GM18951 (cell line): Measurements from ENCODE around the gene LRMDA.
"Not testable (repeated sequence)": the region's sequence is repeated elsewhere in the genome, so short reads cannot be mapped to it uniquely, and the experiment has no call there.

Experiments
- POLR2A ChIP-seq: IDR thresholded peaks from 4 replicates; pipeline ENCODE4 v1.6.1; 2011; ENCODE audit warnings: mild to moderate bottlenecking; ENCODE audit not compliant: insufficient read length, insufficient read depth; ENCODE audit errors: extremely low read depth
- in situ Hi-C: fragments of 300-500 bp; cut with MboI; formaldehyde crosslinking; loops from one replicate; pipeline ENCODE4 v1.12.0; 2022; ENCODE audit warnings: low sequenced_read_pairs, mixed read lengths, inconsistent platforms; ENCODE audit not compliant: unreplicated experiment

Gene LRMDA

DNA sequence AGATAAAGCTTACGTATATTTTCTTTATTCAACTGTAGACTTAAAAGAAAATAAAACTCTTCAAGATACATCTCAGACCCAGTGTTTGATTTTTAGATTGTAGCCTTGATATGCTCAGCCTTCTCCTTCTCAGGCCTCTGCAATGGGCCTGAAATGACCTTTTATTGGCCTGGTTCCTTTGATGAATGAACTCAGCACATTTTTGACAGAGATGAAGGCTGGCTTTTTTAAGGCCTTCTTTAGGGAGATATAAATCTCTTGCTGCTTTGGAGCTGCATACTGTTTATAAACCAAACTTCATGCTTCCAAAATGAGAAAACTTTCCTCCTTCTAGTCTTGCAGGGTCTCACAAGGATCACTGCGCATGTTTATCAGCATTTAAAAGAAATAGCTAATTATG, 1049.8 kb downstream of the LRMDA start:
- in situ Hi-C loops: no loop called here
- TF ChIP-seq POLR2A: no peak

DNA sequence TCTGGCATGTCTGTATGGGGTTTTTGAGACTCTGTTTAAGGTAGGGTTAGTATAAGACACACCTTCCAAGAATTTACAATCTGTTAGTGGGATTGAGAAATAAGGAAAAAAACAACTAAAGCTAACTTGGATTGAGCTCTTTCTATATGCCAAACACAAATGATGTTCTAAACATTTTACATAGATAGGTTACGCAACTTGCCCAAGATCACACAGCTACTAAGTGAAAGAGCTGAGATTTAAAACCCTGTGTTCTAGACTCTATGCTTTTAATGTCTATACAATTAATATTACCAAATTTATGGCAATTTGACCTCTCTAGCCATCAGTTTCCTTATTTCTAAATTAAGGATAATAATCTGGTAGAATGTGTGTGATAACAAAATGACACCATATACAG, 1056.2 kb downstream of the LRMDA start:
- in situ Hi-C loops: no loop called here
- TF ChIP-seq POLR2A: no peak

DNA sequence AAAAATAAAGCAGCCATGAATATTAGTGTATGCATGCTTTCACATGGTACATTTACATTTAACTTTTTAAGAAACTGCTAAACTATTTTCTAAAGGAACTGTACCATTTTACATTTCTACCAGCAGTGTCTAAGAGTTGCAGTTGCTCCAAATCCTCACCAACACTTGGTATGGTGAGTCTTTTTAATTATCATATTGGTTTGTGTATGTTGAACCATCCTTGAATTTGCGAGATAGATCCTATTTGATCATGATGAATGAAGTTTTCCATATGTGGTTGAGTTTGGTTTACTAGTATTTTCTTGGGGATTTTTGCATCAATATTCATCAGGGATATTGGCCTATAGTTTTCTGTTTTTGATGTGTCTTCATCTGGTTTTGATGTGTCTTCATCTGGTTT, 1057.2 kb downstream of the LRMDA start:
- no peak for TF ChIP-seq POLR2A
- in situ Hi-C loops: no loop called here

DNA sequence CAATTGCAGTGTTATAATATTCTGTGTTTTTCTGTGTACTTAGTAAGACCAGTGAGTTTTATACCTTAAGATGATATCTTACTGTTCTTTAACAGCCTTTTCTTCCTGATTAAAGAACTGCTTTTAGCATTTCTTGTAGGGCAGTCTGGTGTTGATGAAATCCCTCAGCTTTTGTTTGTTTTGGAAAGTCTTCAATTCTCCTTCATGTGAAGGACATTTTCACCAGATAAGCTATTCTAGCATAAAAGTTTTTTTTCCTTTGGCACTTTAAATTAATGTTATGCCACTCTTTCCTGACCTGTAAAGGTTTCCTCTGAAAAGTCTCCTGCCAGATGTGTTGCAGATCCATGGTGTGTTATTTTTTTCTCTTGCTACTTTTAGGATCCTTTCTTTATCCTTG, 1059.8 kb downstream of the LRMDA start:
- in situ Hi-C loops: no loop called here
- no peak for TF ChIP-seq POLR2A

- in situ Hi-C loops: no loop called here
Measured at GRCh38 chr10:76492026-76492425, 1060.6 kb downstream of the LRMDA start.

DNA sequence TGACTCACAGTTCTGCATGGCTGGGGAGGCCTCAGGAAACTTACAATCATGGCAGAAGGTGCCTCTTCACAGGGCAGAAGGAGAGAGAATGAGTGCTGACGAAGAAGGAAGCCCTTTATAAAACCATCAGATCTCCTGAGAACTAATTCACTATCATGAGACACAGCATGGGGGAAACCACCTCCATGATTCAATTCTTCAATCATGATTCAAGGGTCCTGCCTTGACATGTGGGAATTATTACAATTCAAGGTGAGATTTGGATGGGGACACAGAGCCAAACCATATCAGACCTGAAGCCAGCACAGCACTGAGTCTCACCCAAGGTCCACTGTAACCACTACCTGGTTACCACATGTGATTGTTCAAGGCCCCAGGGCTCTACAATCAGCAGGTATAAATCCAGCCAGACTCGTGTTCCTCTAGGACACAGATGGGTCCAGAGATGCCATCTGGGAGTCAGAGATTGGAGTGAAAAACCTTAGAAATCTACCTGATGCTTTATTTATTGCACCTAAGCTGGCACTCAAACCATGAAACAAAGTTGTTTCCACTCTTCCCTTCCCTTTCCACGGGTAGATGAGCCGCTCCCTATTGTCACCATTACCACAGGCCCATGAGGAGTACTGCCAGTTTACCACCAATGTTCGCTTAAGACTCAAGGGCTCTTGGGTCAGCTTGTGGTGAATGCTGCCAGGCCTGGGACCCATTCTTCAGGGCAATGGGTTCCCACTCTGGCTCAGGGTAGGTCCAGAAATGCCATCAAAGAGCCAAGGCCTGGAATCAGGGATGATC, 1061.5 kb downstream of the LRMDA start:
- no peak for TF ChIP-seq POLR2A
- in situ Hi-C loops: no loop called here

More at GRCh38 chr10:76492026-76492425, 1060.6 kb downstream of the LRMDA start:
- TF ChIP-seq POLR2A: no peak

- in situ Hi-C loops: no loop called here
- TF ChIP-seq POLR2A: no peak
Measured at GRCh38 chr10:76497666-76498065, 1066.2 kb downstream of the LRMDA start.

GRCh38 chr10:76504823-76505222, 1073.4 kb downstream of the LRMDA start:
- in situ Hi-C loops: no loop called here
- no peak for TF ChIP-seq POLR2A

- in situ Hi-C loops: no loop called here
- TF ChIP-seq POLR2A: no peak
Measured at GRCh38 chr10:76509446-76509845, 1078.0 kb downstream of the LRMDA start.

DNA sequence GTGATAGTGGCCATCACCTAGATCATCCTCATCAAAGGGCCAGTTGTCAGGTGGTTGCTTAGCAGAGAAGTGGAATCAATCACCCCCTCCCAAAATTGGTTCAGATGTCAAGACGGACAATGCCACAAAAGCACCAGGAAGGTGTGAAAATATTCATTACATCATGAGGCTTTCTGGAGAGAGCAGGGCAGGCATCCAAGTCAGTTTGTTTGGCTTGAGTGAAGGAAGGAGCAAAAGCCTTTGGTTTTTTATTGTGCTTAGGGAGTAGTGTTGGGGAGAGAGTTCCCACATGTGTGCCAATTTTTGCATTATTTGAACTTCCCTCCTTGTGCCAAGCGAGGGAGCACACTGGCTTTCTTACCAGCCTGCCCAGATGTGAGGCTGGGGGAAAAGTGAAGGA, 1082.9 kb downstream of the LRMDA start:
- in situ Hi-C loops: no loop called here
- TF ChIP-seq POLR2A: no peak

DNA sequence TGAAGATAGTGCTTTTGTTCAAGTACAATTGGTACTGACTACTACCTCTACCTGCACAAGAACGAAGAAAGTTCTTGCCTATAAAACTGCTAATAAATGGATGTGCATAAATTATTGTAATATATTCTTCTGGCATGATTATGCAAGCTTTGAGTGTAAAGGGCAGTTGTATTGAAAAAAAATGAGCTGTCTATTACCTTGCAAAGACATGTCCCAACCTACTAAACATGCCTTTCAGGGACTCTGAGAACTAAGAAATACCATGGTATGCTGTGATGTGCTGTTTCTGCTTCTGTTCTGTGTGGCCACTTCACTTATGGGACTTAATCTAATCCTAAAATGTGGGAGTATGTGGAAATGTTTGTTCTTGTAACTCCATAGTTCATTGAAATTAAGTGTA, 1083.4 kb downstream of the LRMDA start:
- in situ Hi-C loops: no loop called here
- no peak for TF ChIP-seq POLR2A

- in situ Hi-C loops: no loop called here
- no peak for TF ChIP-seq POLR2A
Measured at GRCh38 chr10:76522547-76522946, 1091.1 kb downstream of the LRMDA start.

DNA sequence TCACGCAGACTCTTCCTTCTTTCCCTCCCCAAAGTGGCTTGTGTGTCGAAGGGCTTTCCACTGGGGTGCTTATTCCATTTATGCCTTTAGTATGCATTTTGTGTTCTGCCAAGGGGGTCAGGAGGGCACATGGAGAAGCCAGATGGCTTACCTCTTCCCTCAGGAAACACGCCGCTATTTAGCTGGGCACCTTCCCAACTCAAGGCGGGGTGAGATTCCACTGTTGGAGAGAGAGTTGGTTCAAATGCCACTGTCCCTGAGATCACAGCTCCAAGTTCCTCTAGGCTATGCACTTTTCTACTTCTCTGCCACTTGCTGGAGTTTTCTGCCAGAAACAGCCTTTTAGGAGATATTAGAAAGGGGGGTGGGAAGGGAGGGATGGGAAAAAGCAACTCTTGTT, 1091.8 kb downstream of the LRMDA start:
- TF ChIP-seq POLR2A: no peak
- in situ Hi-C loops: no loop called here

GRCh38 chr10:76523791-76524351, 1092.4 kb downstream of the LRMDA start:
- no peak for TF ChIP-seq POLR2A
- in situ Hi-C loops: no loop called here

DNA sequence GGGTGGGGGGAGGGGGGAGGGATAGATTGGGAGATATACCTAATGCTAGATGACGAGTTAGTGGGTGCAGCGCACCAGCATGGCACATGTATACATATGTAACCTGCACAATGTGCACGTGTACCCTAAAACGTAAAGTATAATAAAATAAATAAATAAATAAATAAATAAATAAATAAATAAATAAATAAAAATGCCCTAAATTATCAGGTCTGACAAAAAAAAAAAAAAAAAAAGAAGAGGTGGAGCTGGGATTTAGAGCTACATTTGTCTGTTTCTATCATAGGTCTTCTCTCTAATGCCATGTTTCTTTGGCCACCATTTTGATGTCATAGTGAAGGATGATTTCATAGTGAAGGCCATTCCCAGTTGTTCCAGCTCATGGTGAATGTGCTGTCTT, 1095.4 kb downstream of the LRMDA start:
- in situ Hi-C loops: not testable (repeated sequence)
